Gastroesophageal sphincter (tissue), 3 donors: ENCODE measurements around the gene C10orf71.

Experiments
- CTCF ChIP-seq, 4 experiments: fragments of 200-600 bp in 2 of 4; fragments of 450-650 bp in 2 of 4; sonication (generic) in 1 of 4; IDR thresholded peaks; one replicate each; pipeline ENCODE4 v1.5.1; 2017 to 2019; ENCODE audit warnings: antibody characterized with exemption in 4 of 4, mild to moderate bottlenecking in 2 of 4, moderate library complexity in 2 of 4
- POLR2AphosphoS5 ChIP-seq: sonication (generic); formaldehyde crosslinking; IDR thresholded peaks from one replicate; pipeline ENCODE4 v1.6.1; 2017; ENCODE audit warnings: antibody characterized with exemption

GRCh38 chr10:49364051-49364450, 65.1 kb downstream of the C10orf71 start:
- no peak for TF ChIP-seq CTCF (IDR thresholded peaks at IDR 0.05)
- TF ChIP-seq POLR2AphosphoS5 = no peak
